Measurements from ENCODE around the gene LAMA2. TPM values are rescaled to one million over a fixed set of nuclear protein-coding genes. Genes with fewer than 3 reads are reported as not detected.

Gene LAMA2
- total and polyA plus RNA-seq, 2 experiments from 2014 or later, result 0.91 to 6.4 TPM

DNA sequence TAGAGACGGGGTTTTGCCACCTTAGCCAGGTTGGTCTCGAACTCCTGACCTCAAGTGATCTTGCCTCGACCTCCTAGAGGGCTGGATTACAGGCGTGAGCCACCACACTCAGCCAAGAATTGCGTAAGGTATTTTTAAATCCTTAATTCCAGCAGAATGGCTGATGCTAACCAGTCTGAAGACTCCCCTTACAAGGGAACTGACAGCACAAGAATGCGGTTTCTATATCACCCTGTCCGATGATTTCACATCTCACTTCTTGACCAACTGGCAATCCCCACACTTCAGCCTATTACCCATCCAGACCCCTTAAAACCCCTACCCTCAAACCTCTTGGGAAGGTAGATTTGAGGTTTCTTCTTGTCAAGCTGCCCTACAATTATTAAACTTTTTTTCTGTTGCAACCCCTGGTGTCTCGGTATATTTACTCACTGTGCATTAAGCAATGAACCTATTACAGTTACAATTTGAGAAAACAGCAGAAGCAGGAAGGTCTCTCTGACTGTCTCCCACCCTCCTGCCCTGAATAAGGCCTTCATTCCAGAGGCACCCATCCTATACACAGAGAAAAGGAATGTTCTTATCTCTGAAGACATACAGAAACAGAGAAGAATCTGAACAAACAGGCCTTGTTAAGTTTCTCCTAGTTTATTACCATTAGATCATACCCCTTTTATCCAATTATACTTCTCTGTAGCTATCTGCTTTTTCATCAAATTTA, 662.1 kb downstream of the LAMA2 start (continued):
- TF ChIP-seq, protein P1, sequence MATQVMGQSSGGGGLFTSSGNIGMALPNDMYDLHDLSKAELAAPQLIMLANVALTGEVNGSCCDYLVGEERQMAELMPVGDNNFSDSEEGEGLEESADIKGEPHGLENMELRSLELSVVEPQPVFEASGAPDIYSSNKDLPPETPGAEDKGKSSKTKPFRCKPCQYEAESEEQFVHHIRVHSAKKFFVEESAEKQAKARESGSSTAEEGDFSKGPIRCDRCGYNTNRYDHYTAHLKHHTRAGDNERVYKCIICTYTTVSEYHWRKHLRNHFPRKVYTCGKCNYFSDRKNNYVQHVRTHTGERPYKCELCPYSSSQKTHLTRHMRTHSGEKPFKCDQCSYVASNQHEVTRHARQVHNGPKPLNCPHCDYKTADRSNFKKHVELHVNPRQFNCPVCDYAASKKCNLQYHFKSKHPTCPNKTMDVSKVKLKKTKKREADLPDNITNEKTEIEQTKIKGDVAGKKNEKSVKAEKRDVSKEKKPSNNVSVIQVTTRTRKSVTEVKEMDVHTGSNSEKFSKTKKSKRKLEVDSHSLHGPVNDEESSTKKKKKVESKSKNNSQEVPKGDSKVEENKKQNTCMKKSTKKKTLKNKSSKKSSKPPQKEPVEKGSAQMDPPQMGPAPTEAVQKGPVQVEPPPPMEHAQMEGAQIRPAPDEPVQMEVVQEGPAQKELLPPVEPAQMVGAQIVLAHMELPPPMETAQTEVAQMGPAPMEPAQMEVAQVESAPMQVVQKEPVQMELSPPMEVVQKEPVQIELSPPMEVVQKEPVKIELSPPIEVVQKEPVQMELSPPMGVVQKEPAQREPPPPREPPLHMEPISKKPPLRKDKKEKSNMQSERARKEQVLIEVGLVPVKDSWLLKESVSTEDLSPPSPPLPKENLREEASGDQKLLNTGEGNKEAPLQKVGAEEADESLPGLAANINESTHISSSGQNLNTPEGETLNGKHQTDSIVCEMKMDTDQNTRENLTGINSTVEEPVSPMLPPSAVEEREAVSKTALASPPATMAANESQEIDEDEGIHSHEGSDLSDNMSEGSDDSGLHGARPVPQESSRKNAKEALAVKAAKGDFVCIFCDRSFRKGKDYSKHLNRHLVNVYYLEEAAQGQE (IDR thresholded peaks at IDR 0.05; ENCODE audit: unreplicated experiment), result no peak
- no peak for TF ChIP-seq ZNF331 (CRISPR knock-in tag; IDR thresholded peaks at IDR 0.05; ENCODE audit: low read depth)
- TF ChIP-seq ZNF114 (CRISPR knock-in tag; IDR thresholded peaks at IDR 0.05), result no peak

DNA sequence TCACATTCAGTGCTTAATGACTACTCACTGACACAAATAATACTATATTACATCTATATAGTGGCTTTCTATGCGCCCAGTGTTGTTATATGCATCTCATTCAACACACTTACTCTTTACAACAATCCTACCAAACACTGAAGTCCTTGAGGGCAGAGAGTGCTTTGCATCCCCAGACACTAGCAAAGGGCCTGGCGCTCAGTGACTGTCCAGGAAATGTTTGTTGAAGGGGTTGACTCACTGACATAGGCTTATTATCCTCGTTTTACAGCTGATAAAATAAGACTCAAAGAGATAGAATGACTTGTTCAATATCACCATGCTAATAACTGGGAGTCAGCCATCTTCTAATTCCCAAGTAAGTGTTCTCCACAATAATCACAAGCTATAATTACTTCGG, 663.8 kb downstream of the LAMA2 start:
- H3K4me3 ChIP-seq, result no peak overlapping the region
- H2AFZ ChIP-seq, result no peak overlapping the region
- H3K27ac ChIP-seq (ENCODE audit: low read depth), result no peak overlapping the region
- DNase-seq (ENCODE audit: low spot score), result no peak
- Mint-ChIP-seq H3K36me3 (ENCODE audit: low read depth) (no peaks in the 10 kb centered on the region), H3K4me1 (no peaks in the 10 kb centered on the region), H3K27me3 (ENCODE audit: insufficient read depth, low read depth, poor library complexity) (no peaks in the 10 kb centered on the region), H3K9me3 (no peaks in the 10 kb centered on the region), H3K27ac (no peak overlapping the region), H3K4me3 (no peak overlapping the region)
- no peak overlapping the region for H3K4me2 ChIP-seq
- ATAC-seq, result no peak
- no peaks in the 10 kb centered on the region for H4K20me1 ChIP-seq (replicated peaks; ENCODE audit: insufficient read depth)
- H3K4me1 ChIP-seq (ENCODE audit: insufficient read depth), result no peaks in the 10 kb centered on the region
- H3K9me2 ChIP-seq (ENCODE audit: insufficient read depth), result no peaks in the 10 kb centered on the region; the same call in 1 of the 2 replicates
- no peak for TF ChIP-seq EZH2 (IDR thresholded peaks at IDR 0.05; ENCODE audit: low read depth, unreplicated experiment)
- TF ChIP-seq NANOG (IDR thresholded peaks at IDR 0.05; ENCODE audit: borderline replicate concordance), result no peak
- H3K36me3 ChIP-seq (ENCODE audit: insufficient read depth), result no peaks in the 10 kb centered on the region
- H3F3A ChIP-seq (replicated peaks; ENCODE audit: low read depth), result no peaks in the 10 kb centered on the region
- H3K79me2 ChIP-seq (replicated peaks; ENCODE audit: insufficient read depth), result no peaks in the 10 kb centered on the region
- no peaks in the 10 kb centered on the region for H3K27me3 ChIP-seq (ENCODE audit: insufficient read depth)

DNA sequence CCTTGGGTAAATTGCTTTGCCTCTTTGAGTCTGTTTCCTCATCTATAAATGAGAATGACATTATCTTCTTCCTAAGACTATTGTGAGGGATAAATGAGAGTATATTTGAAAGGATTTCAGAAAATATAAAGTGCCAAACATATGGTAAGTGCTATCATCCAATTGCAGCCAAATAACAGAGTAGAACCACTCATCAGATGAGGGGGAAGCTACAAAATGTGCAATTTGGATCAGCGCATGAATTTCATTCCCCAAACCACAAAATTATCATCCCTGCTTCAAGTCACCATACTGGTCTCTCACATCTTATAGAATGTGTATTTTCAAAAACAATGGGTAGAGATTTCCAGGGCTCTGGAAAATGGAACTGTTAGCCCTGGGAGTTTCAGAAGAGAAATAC, 668.5 kb downstream of the LAMA2 start:
- Histone ChIP-seq H3K27me3 (ENCODE audit: insufficient read depth) (no peaks in the 10 kb centered on the region), H4K20me1 (replicated peaks; ENCODE audit: insufficient read depth) (no peaks in the 10 kb centered on the region), H2AFZ (no peak overlapping the region), H3K79me2 (replicated peaks; ENCODE audit: insufficient read depth) (no peaks in the 10 kb centered on the region), H3F3A (replicated peaks; ENCODE audit: low read depth) (no peaks in the 10 kb centered on the region), H3K36me3 (ENCODE audit: insufficient read depth) (no peaks in the 10 kb centered on the region), H3K4me3 (no peak overlapping the region), H3K4me2 (no peak overlapping the region), H3K27ac (ENCODE audit: low read depth) (no peak overlapping the region), H3K4me1 (ENCODE audit: insufficient read depth) (no peaks in the 10 kb centered on the region), H3K9me2 (ENCODE audit: insufficient read depth) (no peaks in the 10 kb centered on the region)
- ATAC-seq, result no peak
- no peaks in the 10 kb centered on the region for H3K9me3 Mint-ChIP-seq
- no peak overlapping the region for H3K4me3 Mint-ChIP-seq
- no peaks in the 10 kb centered on the region for H3K36me3 Mint-ChIP-seq (ENCODE audit: low read depth)
- H3K27me3 Mint-ChIP-seq (ENCODE audit: insufficient read depth, low read depth, poor library complexity), result no peaks in the 10 kb centered on the region
- H3K27ac Mint-ChIP-seq, result no peak overlapping the region
- no peak for DNase-seq (ENCODE audit: low spot score)
- no peaks in the 10 kb centered on the region; the same call in 2 of the 3 replicates for H3K4me1 Mint-ChIP-seq
- TF ChIP-seq, protein P2, sequence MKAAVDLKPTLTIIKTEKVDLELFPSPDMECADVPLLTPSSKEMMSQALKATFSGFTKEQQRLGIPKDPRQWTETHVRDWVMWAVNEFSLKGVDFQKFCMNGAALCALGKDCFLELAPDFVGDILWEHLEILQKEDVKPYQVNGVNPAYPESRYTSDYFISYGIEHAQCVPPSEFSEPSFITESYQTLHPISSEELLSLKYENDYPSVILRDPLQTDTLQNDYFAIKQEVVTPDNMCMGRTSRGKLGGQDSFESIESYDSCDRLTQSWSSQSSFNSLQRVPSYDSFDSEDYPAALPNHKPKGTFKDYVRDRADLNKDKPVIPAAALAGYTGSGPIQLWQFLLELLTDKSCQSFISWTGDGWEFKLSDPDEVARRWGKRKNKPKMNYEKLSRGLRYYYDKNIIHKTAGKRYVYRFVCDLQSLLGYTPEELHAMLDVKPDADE (IDR thresholded peaks at IDR 0.05), result no peak
- no peak for TF ChIP-seq EZH2 (IDR thresholded peaks at IDR 0.05; ENCODE audit: low read depth, unreplicated experiment)
- TF ChIP-seq, protein P3, sequence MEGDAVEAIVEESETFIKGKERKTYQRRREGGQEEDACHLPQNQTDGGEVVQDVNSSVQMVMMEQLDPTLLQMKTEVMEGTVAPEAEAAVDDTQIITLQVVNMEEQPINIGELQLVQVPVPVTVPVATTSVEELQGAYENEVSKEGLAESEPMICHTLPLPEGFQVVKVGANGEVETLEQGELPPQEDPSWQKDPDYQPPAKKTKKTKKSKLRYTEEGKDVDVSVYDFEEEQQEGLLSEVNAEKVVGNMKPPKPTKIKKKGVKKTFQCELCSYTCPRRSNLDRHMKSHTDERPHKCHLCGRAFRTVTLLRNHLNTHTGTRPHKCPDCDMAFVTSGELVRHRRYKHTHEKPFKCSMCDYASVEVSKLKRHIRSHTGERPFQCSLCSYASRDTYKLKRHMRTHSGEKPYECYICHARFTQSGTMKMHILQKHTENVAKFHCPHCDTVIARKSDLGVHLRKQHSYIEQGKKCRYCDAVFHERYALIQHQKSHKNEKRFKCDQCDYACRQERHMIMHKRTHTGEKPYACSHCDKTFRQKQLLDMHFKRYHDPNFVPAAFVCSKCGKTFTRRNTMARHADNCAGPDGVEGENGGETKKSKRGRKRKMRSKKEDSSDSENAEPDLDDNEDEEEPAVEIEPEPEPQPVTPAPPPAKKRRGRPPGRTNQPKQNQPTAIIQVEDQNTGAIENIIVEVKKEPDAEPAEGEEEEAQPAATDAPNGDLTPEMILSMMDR (conservative IDR thresholded peaks at IDR 0.05; ENCODE audit: low read depth in 2 of 2), result no peak
- no peak for TF ChIP-seq STAT1 (IDR thresholded peaks at IDR 0.05; ENCODE audit: unreplicated experiment)
- TF ChIP-seq, protein P1 (IDR thresholded peaks at IDR 0.05; ENCODE audit: unreplicated experiment), result no peak
